Sigmoid colon (tissue), 7 donors: ENCODE measurements around the gene MMP21. TPM values are rescaled to one million over a fixed set of nuclear protein-coding genes. Genes with fewer than 3 reads are reported as not detected.

Experiments
- DNase-seq: peaks from one replicate; pipeline ENCODE4 v3.0.0-alpha.2; 2019
- H3K27ac ChIP-seq, 4 donors: fragments of 200-600 bp; sonication (generic); one replicate each; pipeline ENCODE4 v1.5.1; 2016 to 2019; ENCODE audit warnings: mild to moderate bottlenecking in 1 of 4
- H3K27me3 ChIP-seq, 3 donors: fragments of 200-600 bp; sonication (generic); one replicate each; pipeline ENCODE4 v1.5.1; 2019; ENCODE audit warnings: mild to moderate bottlenecking in 1 of 3
- H3K36me3 ChIP-seq, 4 donors: fragments of 200-600 bp; sonication (generic); one replicate each; pipeline ENCODE4 v1.5.1; 2016 to 2019
- H3K4me1 ChIP-seq, 4 donors: fragments of 200-600 bp; sonication (generic); one replicate each; pipeline ENCODE4 v1.5.1; 2017 to 2019
- H3K4me3 ChIP-seq, 4 donors: fragments of 200-600 bp; sonication (generic); one replicate each; pipeline ENCODE4 v1.5.1; 2017 to 2019; ENCODE audit warnings: mild to moderate bottlenecking in 2 of 4, moderate library complexity in 1 of 4
- H3K9me3 ChIP-seq, 4 donors: fragments of 200-600 bp in 3 of 4; sonication (generic) in 3 of 4; one replicate each; pipeline versions ENCODE4 v1.5.1 to v1.6.1; 2013 to 2019
- CTCF ChIP-seq, 4 experiments: fragments of 450-650 bp in 3 of 4; fragments of 200-600 bp in 1 of 4; IDR thresholded peaks; one replicate each; pipeline ENCODE4 v1.5.1; 2016 to 2019; ENCODE audit warnings: antibody characterized with exemption in 4 of 4, mild to moderate bottlenecking in 3 of 4, moderate library complexity in 2 of 4
- EP300 ChIP-seq, 4 donors: sonication (generic); formaldehyde crosslinking; IDR thresholded peaks; one replicate each; pipeline ENCODE4 v1.6.1; 2017; ENCODE audit warnings: antibody characterized with exemption in 4 of 4
- POLR2A ChIP-seq, 2 donors: fragments of 450-650 bp; IDR thresholded peaks; one replicate each; pipeline ENCODE4 v1.6.1; 2016; ENCODE audit warnings: antibody characterized with exemption in 2 of 2, mild to moderate bottlenecking in 2 of 2, moderate library complexity in 2 of 2
- POLR2AphosphoS5 ChIP-seq, 4 donors: sonication (generic); formaldehyde crosslinking; IDR thresholded peaks; one replicate each; pipeline ENCODE4 v1.6.1; 2017; ENCODE audit warnings: antibody characterized with exemption in 4 of 4
- WGBS, 2 donors: extraction: QIAGEN DNeasy Blood & Tissue Kit; methylation state at CpG; one replicate each; pipeline ENCODE4 v1.1.7; 2013; 5-methylcytosine and 5-hydroxymethylcytosine counted together
- intact Hi-C: fragments of 100-400 bp; cut with DNase I; formaldehyde crosslinking; loops from one replicate; pipeline ENCODE4 v1.15.1; 2023
- polyA plus RNA-seq, 3 donors: library from polyadenylated mRNA; stranded (reverse); fragments of 200-250 nt; gene quantifications; one replicate each; pipeline ENCODE4 v1.2.3, GENCODE V29; 2013
- total RNA-seq, 4 donors: library from RNA; depleted of rRNA; stranded (reverse); fragments of >200 nt; gene quantifications; one replicate each; pipeline ENCODE4 v1.1.0, GENCODE V29; 2016
- donor health status: healthy with polysubstance abuse.
- donor health status: Bipolar disorder and iron deficiency.
- donor health status: healthy.

Gene MMP21
- total and polyA plus RNA-seq, 7 donors = 0.07 to 0.33 TPM; not detected in 5

- H3K27me3 ChIP-seq = no peaks in the 10 kb centered on the region
- intact Hi-C loops = no loop called here
- no peaks in the 10 kb centered on the region for H3K9me3 ChIP-seq
- H3K27ac ChIP-seq = no peak overlapping the region
- TF ChIP-seq EP300 (IDR thresholded peaks at IDR 0.05) = no peak
- TF ChIP-seq POLR2A (IDR thresholded peaks at IDR 0.05) = no peak
- TF ChIP-seq POLR2AphosphoS5 (IDR thresholded peaks at IDR 0.05) = no peak
- TF ChIP-seq CTCF (IDR thresholded peaks at IDR 0.05) = no peak
- no peaks in the 10 kb centered on the region for H3K36me3 ChIP-seq
- no peaks in the 10 kb centered on the region for H3K4me1 ChIP-seq
- no peak for DNase-seq
- 94 to 95% methylated on average over 8 of the region's 8 CpGs for whole genome bisulfite sequencing, 2 donors
- H3K4me3 ChIP-seq = no peak overlapping the region
Measured at GRCh38 chr10:125781374-125781773, 5.8 kb upstream of the MMP21 start.

- no peak overlapping the region for H3K4me3 ChIP-seq
- intact Hi-C loops = no loop called here
- no peaks in the 10 kb centered on the region for H3K4me1 ChIP-seq
- no peak overlapping the region for H3K27ac ChIP-seq
- TF ChIP-seq CTCF (IDR thresholded peaks at IDR 0.05) = no peak
- no peak for TF ChIP-seq POLR2A (IDR thresholded peaks at IDR 0.05)
- TF ChIP-seq POLR2AphosphoS5 (IDR thresholded peaks at IDR 0.05) = no peak
- no peak for TF ChIP-seq EP300 (IDR thresholded peaks at IDR 0.05)
- H3K27me3 ChIP-seq = no peaks in the 10 kb centered on the region
- no peaks in the 10 kb centered on the region for H3K36me3 ChIP-seq
- H3K9me3 ChIP-seq = no peaks in the 10 kb centered on the region
- DNase-seq = no peak
- WGBS, 2 donors = 80 to 84% methylated on average over 10 of the region's 10 CpGs
Measured at GRCh38 chr10:125779403-125780327, 4.0 kb upstream of the MMP21 start.

GRCh38 chr10:125778556-125778955 is 2.9 kb upstream of the MMP21 start:
- 53 to 64% methylated on average over 5 of the region's 5 CpGs for WGBS, 2 donors
- TF ChIP-seq POLR2AphosphoS5 (IDR thresholded peaks at IDR 0.05) = no peak
- no peak for TF ChIP-seq CTCF (IDR thresholded peaks at IDR 0.05)
- TF ChIP-seq EP300 (IDR thresholded peaks at IDR 0.05) = no peak
- TF ChIP-seq POLR2A (IDR thresholded peaks at IDR 0.05) = no peak

GRCh38 chr10:125777806-125778205 is 2.2 kb upstream of the MMP21 start:
- Histone ChIP-seq H3K27me3 (no peaks in the 10 kb centered on the region), H3K4me3 (no peak overlapping the region), H3K27ac (no peak overlapping the region), H3K9me3 (no peaks in the 10 kb centered on the region), H3K4me1 (no peaks in the 10 kb centered on the region), H3K36me3 (no peaks in the 10 kb centered on the region)
- 91 to 93% methylated on average over 9 of the region's 9 CpGs for WGBS, 2 donors
- TF ChIP-seq POLR2A (IDR thresholded peaks at IDR 0.05) (no peak), POLR2AphosphoS5 (IDR thresholded peaks at IDR 0.05) (no peak), CTCF (IDR thresholded peaks at IDR 0.05) (no peak), EP300 (IDR thresholded peaks at IDR 0.05) (no peak)
- intact Hi-C loops = no loop called here
- DNase-seq = no peak

More at GRCh38 chr10:125778556-125778955, 2.9 kb upstream of the MMP21 start:
- Histone ChIP-seq H3K36me3 (no peaks in the 10 kb centered on the region), H3K27me3 (no peaks in the 10 kb centered on the region), H3K4me1 (no peaks in the 10 kb centered on the region), H3K4me3 (no peak overlapping the region), H3K9me3 (no peaks in the 10 kb centered on the region), H3K27ac (no peak overlapping the region)
- intact Hi-C loops = no loop called here
- no peak for DNase-seq
